GM12891 (cell line): Measurements from ENCODE around the gene OR9Q2.

Source experiments
- PAX5 ChIP-seq: IDR thresholded peaks from 2 replicates; pipeline ENCODE4 v1.6.1; 2011; ENCODE audit warnings: low read length, moderate library complexity, mild to moderate bottlenecking; ENCODE audit not compliant: insufficient read depth, severe bottlenecking
- POLR2A ChIP-seq: IDR thresholded peaks from 2 replicates; pipeline ENCODE4 v1.6.1; 2011; ENCODE audit warnings: low read depth, low read length, control low read depth
- POLR2AphosphoS5 ChIP-seq: IDR thresholded peaks from 2 replicates; pipeline ENCODE4 v1.6.1; 2011; ENCODE audit warnings: low read depth, low read length, control low read depth

GRCh38 chr11:58179648-58180047 is 9.2 kb upstream of the OR9Q2 start:
- no peak for TF ChIP-seq POLR2A
- no peak for TF ChIP-seq PAX5
- no peak for TF ChIP-seq POLR2AphosphoS5
